Fibroblast of lung (primary cell): ENCODE measurements around the gene LATS1. TPM values are rescaled to one million over a fixed set of nuclear protein-coding genes. Genes with fewer than 3 reads are reported as not detected.
"Not testable (repeated sequence)": the region's sequence is repeated elsewhere in the genome, so short reads cannot be mapped to it uniquely, and the experiment has no call there.

Source experiments
- DNase-seq, 2 donors: peaks; one replicate each; pipeline versions ENCODE4 v3.0.0 to v3.0.0-alpha.2; 2010; ENCODE audit warnings: low read depth in 2 of 2
- H2AFZ ChIP-seq: 2 replicates; pipeline ENCODE4 v1.5.1; 2012; ENCODE audit warnings: low read length, control low read depth, inconsistent platforms
- H3K27ac ChIP-seq: 2 replicates; pipeline ENCODE4 v1.5.1; 2011; ENCODE audit warnings: low read length, control low read depth; ENCODE audit not compliant: insufficient read depth
- H3K27me3 ChIP-seq: 2 replicates; pipeline ENCODE4 v1.5.1; 2011; ENCODE audit warnings: mild to moderate bottlenecking, low read length; ENCODE audit not compliant: control insufficient read depth, insufficient read depth
- H3K36me3 ChIP-seq: 2 replicates; pipeline ENCODE4 v1.5.1; 2011; ENCODE audit warnings: low read length; ENCODE audit not compliant: control insufficient read depth, insufficient read depth
- H3K4me1 ChIP-seq: 2 replicates; pipeline ENCODE4 v1.5.1; 2011; ENCODE audit warnings: low read length; ENCODE audit not compliant: control insufficient read depth, insufficient read depth; ENCODE audit errors: extremely low read depth
- H3K4me2 ChIP-seq: 2 replicates; pipeline ENCODE4 v1.5.1; 2011; ENCODE audit warnings: low read length, control low read depth; ENCODE audit not compliant: insufficient read depth; ENCODE audit errors: extremely low read depth
- H3K4me3 ChIP-seq, 4 experiments: fragments of 200-600 bp in 1 of 4; sonication (generic) in 1 of 4; replicated peaks in 1 of 4; 2 replicates each; pipeline ENCODE4 v1.5.1; 2011 to 2016; ENCODE audit warnings: low read length in 4 of 4, low read depth in 3 of 4, mild to moderate bottlenecking in 3 of 4, control low read depth in 2 of 4, inconsistent platforms in 1 of 4, mixed read lengths in 1 of 4; ENCODE audit not compliant: insufficient read depth in 1 of 4; ENCODE audit errors: control extremely low read depth in 1 of 4
- H3K79me2 ChIP-seq: 2 replicates; pipeline ENCODE4 v1.5.1; 2012; ENCODE audit warnings: mild to moderate bottlenecking, low read length, inconsistent platforms; ENCODE audit not compliant: control insufficient read depth, insufficient read depth
- H3K9ac ChIP-seq: 2 replicates; pipeline ENCODE4 v1.5.1; 2011; ENCODE audit warnings: mild to moderate bottlenecking, low read length, control low read depth; ENCODE audit not compliant: insufficient read depth
- H3K9me3 ChIP-seq: 2 replicates; pipeline ENCODE4 v1.5.1; 2012; ENCODE audit warnings: low read depth, low read length; ENCODE audit not compliant: control insufficient read depth, insufficient read depth
- H4K20me1 ChIP-seq: 2 replicates; pipeline ENCODE4 v1.5.1; 2011; ENCODE audit warnings: low read length; ENCODE audit not compliant: control insufficient read depth, insufficient read depth; ENCODE audit errors: extremely low read depth
- CTCF ChIP-seq, 2 donors: IDR thresholded peaks in 1 of 2; conservative IDR thresholded peaks in 1 of 2; 1 replicate in 1 of 2; 2 replicates in 1 of 2; pipeline ENCODE4 v1.5.1; 2011 to 2012; ENCODE audit warnings: low read length in 2 of 2, control low read depth in 1 of 2, inconsistent platforms in 1 of 2, low read depth in 1 of 2, mild to moderate bottlenecking in 1 of 2
- EZH2 ChIP-seq: IDR thresholded peaks from 2 replicates; pipeline ENCODE4 v1.5.1; 2012; ENCODE audit warnings: low read length, control low read depth, mild to moderate bottlenecking; ENCODE audit errors: missing control alignments
- polyA plus RNA-seq, 2 donors: library from polyadenylated mRNA; depleted of rRNA in 1 of 2; stranded (reverse) in 1 of 2; unstranded in 1 of 2; fragments of >200 nt; gene quantifications; 2 replicates each; pipeline ENCODE4 v1.2.1, GENCODE V29; 2011 to 2012; ENCODE audit warnings: missing spikeins in 1 of 2
- total RNA-seq: library from RNA; depleted of rRNA; stranded (reverse); fragments of >200 nt; gene quantifications from 2 replicates; pipeline ENCODE4 v1.2.1, GENCODE V29; 2014

LATS1 gene
- total and polyA plus RNA-seq, 2 donors (not counting 1 experiment from before 2014, with no cell fraction given), result 8.6 to 20.3 TPM

GRCh38 chr6:149746147-149746946 lies 28.4 kb upstream of the LATS1 start, which contains the start of gene NUP43:
NUP43 (minus strand) TSS chr6:149746529; CDS start chr6:149746495, 34 bp downstream.
- peaks cover 32% of the 10 kb centered on the region for H3K79me2 ChIP-seq
- TF ChIP-seq EZH2, result no peak
- peak; percentile 28 to 46 for TF ChIP-seq CTCF (conservative IDR thresholded peaks at IDR 0.05 in 1 of 2, IDR thresholded peaks at IDR 0.05 in 1 of 2; ENCODE audit: low read depth in 1 of 2, low read length in 2 of 2)

GRCh38 chr6:149745252-149745651 lies 27.4 kb upstream of the LATS1 start:
- H3K36me3 ChIP-seq, H3K9me3 ChIP-seq, H3K27ac ChIP-seq, H3K9ac ChIP-seq, H2AFZ ChIP-seq, H3K4me1 ChIP-seq, H4K20me1 ChIP-seq, DNase-seq, H3K27me3 ChIP-seq: not testable (repeated sequence)
- H3K79me2 ChIP-seq, result peaks cover 22% of the 10 kb centered on the region
- H3K4me3 ChIP-seq, result peak overlapping the region in 3 of 4 experiments; percentile 71 to 98 (median 88)
- H3K4me2 ChIP-seq, result peak overlapping the region; percentile 20

More at GRCh38 chr6:149746147-149746946, 28.4 kb upstream of the LATS1 start, which contains the start of gene NUP43:
- H3K36me3 ChIP-seq, result peaks cover 1% of the 10 kb centered on the region
- peak within 1 kb of the TSS; percentile 90 for H2AFZ ChIP-seq
- no peaks in the 10 kb centered on the region for H3K27me3 ChIP-seq
- peak within 1 kb of the TSS; percentile 72 for H3K27ac ChIP-seq
- H3K4me2 ChIP-seq, result peak within 1 kb of the TSS; percentile 69
- no peaks in the 10 kb centered on the region for H3K9me3 ChIP-seq
- H3K4me1 ChIP-seq, result peaks cover 3% of the 10 kb centered on the region
- peak within 1 kb of the TSS; percentile 75 for H3K9ac ChIP-seq
- peak within 1 kb of the TSS; percentile 71 to 98 (median 89) for H3K4me3 ChIP-seq
- DNase-seq, result peak; percentile 95 to 96
- no peaks in the 10 kb centered on the region for H4K20me1 ChIP-seq

- no peak overlapping the region for H3K4me3 ChIP-seq
- H4K20me1 ChIP-seq, result no peaks in the 10 kb centered on the region
These were observed 17.0 kb upstream of the LATS1 start for GRCh38 chr6:149734915-149735314.

More at GRCh38 chr6:149734915-149735314, 17.0 kb upstream of the LATS1 start:
- no peaks in the 10 kb centered on the region for H3K27me3 ChIP-seq
- H2AFZ ChIP-seq, result no peak overlapping the region
- H3K79me2 ChIP-seq, result no peaks in the 10 kb centered on the region
- no peak for DNase-seq
- H3K4me2 ChIP-seq, result no peak overlapping the region
- no peak overlapping the region for H3K27ac ChIP-seq
- H3K9me3 ChIP-seq, result no peaks in the 10 kb centered on the region
- no peak for TF ChIP-seq CTCF (conservative IDR thresholded peaks at IDR 0.05 in 1 of 2, IDR thresholded peaks at IDR 0.05 in 1 of 2; ENCODE audit: low read depth in 1 of 2, low read length in 2 of 2)
- no peak for TF ChIP-seq EZH2
- H3K36me3 ChIP-seq, result peaks cover 5% of the 10 kb centered on the region
- H3K9ac ChIP-seq, result no peak overlapping the region
- no peaks in the 10 kb centered on the region for H3K4me1 ChIP-seq
